GM19467 (cell line): ENCODE results near the gene CDK18.

ENCODE experiments used
- ATAC-seq: cut with Tn5 transposase; IDR thresholded peaks from one replicate; pipeline ENCODE4 v1.9.1; 2021; ENCODE audit warnings: mild to moderate bottlenecking, moderate library complexity; ENCODE audit not compliant: unreplicated experiment

Gene CDK18

DNA sequence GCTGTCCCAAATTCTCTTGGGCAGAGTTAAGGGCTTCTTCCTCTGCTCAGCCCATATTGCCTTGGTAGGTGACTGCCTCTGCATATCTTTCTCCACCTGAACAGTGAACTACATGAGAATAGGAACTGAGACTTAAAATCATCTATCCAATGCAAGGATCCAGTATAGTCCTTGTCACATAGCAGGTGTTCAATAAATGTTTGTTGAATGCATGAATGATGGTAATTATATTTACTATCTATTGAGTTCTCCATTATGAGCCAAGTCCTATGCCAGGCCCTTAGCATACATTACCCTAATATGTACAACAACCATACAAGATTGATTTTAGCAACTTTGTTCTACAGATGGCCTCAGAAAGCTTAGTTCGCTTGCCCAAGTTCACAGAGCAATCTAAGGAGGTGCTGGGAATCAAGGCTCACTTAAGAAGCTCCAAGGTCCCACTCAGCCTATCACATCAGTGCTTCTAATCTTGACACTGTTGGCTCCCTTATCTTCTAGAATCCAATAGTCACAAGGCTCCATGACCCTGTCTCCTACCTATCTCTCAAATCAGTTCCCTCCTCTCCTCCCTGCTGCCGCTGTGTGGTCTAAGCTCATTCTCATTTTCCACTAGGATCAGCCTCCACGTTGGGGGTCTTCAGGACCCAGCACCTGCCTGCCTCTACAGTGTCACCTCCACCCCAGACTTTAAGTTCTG is 2.2 kb upstream of the CDK18 start:
- no peak for ATAC-seq

DNA sequence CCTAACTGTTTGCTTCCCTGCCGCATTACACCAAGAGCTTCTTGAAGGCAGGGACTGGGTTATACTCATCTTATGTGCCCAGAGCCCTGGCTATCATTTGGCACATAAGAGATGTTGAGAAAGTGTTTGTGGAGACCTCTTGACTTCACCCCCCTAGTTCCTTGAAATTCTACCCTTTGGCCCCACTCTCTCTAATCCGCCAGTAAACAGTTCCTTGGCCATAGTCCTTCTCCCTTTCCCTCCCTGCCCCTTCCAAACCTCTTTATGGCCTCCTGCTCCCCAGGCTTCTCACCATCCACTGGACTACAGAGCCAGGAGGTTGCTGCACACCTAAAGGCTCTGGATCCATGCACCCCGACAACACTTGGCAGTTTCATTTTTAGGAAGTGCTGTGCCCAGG is 1.5 kb upstream of the CDK18 start:
- ATAC-seq = no peak

DNA sequence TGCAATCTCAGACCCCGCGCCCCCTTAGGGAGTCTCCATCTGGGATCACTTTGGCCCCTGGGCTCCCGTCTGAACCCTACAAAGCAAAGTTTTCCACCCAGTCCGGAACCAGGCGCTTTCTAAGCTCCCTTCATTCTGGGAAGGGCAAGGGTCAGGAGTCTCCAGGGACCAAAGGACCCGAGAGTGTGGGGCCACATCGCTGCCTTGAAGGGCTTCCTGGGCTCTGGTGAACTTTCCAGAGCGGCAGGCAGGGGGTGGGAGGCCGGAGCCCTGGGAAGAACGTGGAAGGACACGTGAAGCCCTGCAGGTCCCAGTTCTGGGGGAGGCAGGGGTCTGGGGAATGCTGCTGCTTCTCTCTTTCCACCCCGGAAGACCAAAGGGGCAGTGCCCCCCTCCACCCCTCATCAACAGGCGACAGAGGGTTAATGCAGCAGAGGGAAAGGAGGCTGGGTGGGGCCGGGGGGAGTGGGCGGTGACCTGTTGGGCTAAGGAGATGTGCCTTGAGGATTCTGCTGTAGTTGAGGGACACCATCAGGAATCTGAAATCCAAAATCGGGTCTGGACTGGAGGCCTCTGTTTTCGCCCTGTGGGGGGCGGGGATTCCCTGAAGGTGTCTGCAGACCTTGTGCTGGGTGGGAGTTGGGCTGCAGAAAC is 734 bp downstream of the CDK18 start:
- no peak for ATAC-seq

DNA sequence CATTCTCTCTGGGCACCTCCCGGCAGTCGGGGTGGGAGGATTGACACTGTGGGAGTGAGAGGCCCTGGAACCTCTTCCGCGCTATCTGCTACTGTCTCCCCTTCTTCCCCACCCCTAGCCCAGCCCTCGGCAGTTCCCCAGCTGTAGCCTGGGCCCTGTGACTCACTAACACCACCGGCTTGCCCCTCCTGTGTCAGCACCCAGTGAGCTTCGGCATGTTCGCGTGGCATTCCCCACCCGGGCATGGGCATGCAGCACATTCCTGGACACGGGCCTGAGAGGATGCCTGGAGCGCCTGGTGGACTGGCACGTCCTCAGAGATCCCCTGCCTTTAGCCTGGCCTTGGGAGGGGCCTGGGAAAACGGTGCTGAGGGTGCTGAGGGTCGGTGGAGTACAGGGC is 1.3 kb downstream of the CDK18 start:
- no peak for ATAC-seq

DNA sequence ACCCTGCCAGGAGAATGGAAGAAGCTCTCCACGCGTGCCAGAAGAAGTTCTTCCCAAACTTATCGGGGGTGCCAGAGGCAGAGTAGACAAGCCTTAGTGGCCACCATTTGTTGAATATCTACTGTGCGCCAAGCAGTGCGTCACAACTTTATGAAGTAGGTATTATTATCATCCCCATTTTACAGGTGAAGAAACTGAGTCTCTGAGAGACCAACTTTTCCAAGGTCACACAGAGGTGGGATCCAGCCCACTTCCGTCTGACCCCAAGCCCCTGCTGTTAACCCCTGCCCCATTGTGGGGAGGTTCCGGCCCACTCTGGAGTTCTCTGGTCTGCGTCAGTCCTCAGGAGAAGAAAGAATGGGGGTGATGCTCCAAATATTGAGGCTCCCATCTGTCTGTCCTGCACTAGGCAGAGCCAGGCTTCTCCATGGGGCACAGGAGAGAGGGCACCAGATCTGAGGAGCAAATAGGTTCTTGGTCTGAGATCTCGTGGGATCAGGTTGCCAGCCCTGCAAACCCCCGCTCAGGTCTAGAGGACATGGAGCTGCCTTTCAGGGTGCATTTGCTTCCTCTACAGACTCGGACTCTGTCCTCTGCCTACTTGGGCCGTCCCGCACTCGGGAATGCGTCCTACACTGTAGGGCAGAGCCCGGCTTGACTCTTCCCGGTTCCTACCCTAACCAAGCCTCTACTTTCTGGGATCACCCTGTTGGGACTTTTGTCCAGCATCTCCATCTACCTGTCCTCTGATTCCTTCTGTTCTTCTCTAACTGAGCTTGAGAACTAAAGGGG is 2.1 kb downstream of the CDK18 start:
- ATAC-seq = no peak

DNA sequence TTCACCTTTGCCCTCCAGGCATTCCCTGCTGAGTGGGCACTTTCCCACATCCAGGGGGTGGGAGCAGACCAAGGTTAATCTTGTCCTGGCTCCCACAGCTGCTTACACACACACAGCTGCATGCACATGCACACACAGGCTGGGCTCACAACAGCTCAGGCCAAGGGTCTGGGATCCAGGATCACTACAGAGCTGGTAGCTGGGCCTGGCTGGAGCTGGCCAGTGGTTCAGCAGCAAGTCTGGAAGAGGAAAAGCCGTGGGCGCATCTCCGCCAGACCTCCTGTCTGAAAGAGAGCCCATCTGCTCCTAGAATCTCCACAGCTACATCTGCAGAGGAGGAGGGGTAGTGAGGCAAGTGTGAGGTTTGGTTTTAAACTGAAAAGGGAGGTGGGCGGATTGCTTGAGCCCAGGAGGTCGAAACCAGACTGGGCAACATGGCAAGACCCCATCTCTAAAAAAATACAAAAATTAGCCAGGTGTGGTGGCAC is 3.8 kb downstream of the CDK18 start:
- ATAC-seq = no peak

DNA sequence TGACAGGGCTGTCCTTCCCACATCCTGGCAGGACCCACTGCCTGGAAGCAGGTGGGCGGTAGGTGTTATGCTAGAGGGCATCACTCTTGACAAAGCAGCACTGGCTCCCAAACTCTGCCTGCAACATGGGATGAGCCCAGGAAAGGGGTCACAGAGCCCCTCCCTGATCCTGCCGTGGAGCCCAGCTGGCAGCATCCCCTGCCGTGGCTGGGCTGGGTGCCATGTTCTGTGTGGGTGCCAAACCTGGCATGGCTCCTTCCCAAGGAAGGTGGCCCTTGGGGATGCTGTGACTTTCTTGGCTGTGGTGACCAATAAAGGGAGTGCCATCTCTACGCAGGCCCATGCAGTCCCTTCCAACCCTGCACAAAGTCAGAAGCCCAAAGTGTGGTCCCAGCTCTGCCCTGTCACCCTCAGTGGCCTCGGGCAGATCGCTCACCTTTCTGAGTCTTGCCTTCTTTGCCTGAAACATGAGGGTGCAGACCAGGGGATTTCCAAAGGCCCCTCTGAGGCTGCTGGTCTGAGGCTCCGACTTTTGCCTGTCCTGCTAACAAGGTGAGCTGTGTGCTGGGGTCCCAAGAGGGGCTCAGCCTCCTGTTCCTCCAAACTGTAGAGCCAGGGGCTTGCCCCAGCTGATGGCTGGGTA is 6.0 kb downstream of the CDK18 start:
- ATAC-seq = no peak

DNA sequence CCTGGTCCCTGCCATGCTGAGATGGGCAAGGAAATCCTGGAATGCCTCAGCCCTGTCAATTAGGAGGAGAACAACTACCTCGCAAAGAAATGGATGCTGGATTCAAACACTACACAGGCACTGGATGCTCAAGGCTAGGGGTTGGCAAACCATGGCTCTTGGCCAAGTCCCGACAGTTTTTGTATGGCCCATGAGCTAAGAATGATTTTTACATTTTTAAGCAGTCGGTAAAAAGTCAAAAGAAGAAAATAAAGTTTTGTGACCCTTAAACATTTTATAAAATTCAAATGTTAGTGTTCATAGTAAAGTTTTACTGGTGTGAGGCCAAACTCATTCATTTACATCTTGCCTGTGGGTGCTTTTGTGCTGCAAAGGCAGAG is 6.5 kb downstream of the CDK18 start:
- no peak for ATAC-seq

DNA sequence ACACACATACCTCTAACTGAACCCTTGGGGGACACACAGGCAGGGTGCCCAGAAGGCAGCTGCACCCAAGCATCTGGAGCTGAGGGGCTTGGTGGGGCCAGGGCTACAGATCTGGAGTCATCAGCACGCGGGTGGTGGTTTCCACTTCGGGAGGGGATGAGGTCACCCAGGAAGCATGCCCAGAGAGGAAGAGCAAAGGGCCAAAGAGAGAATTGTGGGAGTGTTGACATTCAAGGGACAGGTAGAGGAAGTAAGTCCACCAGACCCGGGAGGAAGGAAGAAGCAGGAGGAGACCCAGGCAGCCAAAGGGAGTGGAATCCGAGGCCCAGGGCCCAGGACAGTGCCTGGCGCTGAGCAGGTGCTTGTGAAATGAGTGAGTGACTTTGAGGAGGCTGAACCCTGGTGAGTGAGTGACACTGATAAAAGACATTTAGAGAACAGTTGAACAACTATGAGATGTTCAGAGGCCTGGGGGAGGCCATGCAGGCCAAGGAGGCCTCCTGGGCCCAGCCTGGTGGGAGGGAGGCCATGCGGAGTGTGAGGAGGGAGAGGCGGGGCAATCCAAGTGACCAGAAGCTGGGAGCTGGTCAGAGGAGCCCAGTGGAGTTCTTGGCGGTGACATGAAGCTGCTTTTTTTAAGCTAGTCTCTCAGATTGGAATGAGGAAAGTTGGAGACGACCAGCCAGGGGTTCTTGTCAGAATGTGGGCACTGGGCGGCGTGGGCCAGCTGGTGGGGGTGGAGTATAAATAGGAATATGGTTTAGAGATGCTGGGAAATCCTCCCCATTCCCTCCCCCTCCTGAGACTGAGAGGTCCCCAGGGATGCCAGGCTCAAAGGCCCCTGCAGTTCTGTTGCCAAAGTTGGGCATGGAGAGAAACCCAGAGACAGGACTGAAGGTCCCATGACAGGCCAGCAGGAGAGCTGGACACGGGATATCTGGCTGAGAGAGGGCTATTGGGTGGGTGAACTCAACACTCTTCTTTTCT is 7.9 kb downstream of the CDK18 start:
- ATAC-seq = no peak

DNA sequence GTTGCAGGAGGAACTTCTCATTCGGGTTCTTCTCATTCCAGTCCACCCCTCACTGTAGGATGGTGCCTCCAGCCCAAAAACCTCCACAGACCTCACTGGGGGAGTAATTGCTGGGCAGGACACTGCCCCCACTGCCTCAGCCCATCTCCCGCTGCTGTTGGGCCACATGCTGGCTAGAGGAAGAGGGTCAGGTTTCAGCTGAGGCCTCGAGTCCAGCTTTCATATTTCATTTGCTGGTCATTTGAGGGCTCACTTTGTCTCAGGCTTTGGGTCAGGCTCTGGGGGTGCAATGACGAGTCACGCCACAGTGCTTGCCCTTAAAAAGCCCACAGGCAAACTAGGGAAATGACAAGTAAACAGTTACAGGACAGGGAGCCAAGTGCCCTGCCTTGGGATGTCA is 9.3 kb downstream of the CDK18 start:
- ATAC-seq = no peak

DNA sequence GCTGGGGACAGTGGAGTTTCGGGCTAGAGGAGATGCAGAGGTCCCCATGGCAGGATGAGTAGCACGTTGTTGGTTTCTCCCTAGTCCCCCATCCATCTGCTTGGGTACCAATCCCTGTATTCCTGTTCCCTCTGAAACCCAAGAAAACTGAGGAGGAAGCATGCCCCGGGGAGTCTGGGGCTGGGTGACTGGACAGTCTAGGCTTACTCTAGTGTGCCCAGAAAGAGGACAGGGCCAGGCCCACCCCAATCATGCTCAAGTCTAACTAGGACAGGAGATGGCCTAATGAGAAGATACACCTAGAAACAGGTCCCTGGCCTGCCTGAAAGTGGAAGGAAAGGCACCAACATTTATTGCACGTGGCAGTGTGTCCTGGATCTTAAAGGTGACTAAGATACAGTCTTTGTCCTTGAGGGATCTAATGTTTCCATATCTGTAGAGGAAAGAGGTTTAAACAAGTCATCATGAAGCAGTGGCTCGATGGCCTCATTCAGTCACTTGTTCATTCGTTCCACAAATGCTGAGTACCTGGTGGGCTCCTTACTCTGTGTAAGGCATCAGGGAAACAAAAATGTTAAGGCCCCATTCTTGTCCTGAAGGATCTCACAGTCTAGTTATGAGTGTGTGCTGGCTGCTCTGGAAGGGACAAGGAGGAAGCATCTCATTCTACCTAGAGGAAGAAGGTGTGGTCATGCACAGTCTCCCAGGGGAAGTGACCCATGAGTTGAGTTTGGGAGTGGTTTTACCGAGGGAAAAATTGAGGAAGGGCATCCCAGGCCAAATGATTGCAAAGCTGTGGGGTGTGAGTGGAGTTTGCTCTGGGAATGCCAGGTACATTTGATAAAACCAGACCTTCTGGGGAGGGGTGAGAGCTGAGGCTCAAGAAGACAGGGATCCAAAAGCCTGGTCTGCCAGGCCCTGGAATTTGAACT is 10.0 kb downstream of the CDK18 start:
- no peak for ATAC-seq

DNA sequence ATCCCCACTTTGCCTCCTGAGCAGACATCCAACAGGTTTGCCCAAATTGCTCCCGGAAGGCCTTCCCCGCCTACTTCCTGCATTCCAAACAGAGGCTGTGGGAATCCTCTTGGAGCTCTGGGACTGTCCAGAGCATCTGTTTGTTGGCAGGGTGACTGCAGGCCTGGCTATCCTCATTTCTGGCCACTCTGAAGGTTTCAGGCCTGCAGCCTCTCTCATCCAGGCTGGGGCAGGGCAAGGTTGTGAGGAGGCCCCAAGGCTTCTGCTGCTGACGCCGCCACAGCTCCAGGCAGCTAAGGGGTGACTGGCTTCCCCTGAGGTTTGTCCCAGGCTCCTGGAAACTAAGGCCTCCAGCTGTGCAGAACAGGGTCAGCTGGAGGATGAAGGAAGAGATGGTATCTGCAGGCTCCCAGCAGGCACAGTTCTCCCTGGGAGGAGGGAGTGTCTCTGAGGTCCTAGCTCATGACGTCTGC is 11.3 kb downstream of the CDK18 start:
- no peak for ATAC-seq

DNA sequence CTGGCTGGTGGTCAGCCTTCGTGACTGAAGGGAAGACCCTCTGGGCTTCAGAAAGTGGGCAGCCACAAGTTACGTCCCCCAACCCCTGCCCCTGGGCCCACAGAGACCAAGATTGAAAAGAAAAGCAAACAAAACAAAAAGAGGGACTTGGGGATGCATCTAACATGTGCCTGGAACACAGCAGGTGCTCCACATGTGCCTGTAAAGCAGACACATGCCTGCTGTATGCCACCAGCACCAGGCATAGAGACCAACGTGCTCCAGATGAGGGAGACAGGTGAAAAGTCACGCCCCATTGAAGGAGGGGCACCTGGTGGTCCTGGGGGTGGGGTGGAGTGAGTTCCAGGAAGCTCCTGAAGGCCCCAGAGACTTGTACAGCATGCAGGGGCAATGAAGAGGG is 11.9 kb downstream of the CDK18 start:
- no peak for ATAC-seq

DNA sequence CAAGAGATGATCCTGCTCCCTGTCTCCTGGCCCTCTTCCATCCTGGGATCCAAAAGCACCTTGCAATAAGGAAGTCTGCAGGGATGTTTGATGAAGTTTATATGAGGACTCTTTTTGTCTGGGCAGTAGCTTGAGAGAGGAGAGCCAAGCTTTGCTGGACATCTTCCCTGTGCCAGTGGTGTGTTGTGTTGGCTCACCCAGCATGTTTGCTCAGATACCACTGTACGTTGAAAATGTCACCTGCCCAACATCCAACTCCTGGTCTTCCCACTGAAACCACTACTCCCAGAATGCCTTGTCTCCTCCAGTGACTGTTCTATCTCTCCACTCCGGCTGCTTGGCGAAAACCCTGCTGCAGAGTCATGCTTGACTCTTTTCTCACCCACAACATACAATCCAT is 12.8 kb downstream of the CDK18 start:
- ATAC-seq = no peak

DNA sequence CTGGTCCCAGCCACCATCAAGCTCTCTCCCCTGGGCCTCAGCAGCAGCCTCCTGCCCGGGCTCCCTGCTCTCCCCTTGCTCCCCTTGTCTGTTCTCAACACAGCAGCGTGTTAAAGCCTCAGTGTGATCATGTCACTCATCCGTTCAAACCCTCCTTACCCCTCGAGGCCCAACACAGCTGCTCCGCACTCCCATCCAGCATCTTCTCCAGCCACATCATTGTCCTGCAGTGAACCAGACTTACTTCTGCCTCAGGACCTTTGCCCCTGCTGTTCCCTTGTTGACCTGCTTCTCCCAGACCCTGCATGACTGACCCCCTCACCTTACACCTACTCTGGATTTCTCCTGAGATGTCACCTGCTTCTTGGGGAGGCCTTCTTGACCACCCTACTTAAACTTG is 13.3 kb downstream of the CDK18 start:
- no peak for ATAC-seq

DNA sequence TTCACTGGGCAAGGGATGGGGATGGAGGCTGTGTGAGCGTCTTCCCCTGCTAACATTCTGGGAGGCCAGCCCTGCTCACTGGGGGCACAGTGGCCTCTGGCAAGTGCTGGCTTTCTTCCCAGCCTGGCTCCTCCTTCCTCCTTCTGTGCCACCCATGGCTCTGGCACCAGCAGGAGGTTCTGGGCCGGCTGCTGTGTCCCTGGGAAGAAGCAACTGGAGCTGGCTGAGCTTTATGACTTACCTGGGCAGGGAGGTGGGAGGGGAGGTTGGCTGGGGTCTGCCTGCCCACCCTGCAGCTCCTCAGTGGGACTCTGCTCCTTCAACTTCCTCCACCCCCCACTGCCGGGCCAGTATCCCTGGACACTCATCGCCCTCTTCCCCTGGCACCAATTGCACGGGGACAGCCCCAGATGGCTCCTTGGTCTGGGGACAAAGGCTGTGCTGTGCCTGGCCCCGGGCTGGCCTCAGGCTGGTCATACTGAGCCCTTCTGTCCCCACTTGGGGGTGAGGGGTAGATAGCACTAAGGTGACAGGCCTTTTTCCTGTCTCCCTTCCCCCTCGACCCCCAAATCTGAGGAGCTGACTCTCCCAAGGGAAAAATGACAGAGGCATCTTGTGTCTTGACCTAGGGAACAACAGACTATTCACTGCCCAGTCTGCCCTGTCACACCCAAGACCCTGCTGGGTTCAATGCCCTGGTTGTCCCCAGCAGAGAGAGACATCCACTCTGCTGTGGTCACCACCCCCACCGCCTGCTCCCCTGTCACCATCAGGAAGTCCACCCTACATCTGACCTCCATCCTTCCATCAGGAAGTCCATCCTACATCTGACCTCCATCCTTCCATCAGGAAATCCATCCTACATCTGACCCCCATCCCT is 14.4 kb downstream of the CDK18 start:
- no peak for ATAC-seq

DNA sequence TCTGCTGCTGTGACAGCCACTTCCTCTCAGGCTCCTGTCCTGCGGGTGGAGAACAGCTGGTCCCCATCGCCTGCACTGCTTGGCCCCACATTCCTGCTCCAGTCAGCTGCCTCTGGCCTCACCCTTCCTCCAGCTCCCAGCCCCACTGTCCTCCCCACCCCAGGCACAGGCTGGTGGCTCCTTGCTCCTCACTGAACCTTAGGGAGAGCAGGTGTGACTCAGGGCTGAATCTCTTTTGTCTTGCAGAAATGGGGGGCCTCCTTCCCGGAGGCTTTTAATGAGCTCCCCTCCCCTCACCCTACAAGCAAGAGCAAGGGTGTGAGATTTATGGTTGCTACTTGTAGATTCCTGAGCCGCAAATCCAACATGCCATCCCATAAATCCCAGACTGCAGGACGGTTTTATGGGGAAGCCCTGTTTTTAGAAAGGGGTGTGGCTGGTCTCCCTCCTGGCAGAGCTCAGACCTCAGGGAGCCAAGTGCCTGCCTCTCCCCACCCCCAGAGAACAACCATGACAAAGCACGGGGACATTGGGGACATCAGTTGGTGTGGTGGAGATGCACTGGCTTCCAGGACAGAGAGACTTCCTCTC is 15.2 kb downstream of the CDK18 start:
- ATAC-seq = no peak

DNA sequence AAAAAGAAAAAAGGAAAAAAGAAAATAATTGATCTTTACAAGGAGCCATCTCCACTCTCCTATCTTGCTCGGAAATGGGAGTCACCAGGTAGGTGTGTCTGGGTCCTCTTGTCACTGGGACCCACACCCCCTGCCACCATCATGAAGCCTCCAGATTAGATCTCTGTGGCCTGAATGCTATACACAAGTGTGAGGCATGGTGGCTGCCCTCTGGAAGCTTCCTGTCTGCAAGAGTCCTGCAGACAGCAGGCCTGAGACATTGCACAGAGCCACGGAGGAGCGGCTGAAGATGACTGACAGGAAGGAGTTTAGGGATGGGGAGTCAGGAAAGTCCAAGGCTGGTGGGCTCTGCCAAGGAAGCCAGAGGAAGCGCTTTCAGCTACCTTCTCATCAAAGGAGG is 16.2 kb downstream of the CDK18 start:
- ATAC-seq = no peak
